H1 (cell line): ENCODE data around the gene RTN3. TPM values are rescaled to one million over a fixed set of nuclear protein-coding genes. Genes with fewer than 3 reads are reported as not detected.
A peak's percentile ranks its signal among the peaks of the same experiment; 100 is the strongest.

Experiments used
- EGR1 ChIP-seq: IDR thresholded peaks from 2 replicates; pipeline ENCODE4 v1.6.1; 2011; ENCODE audit warnings: low read depth, low read length, borderline replicate concordance
- JUND ChIP-seq: IDR thresholded peaks from 2 replicates; pipeline ENCODE4 v1.6.1; 2011; ENCODE audit warnings: mild to moderate bottlenecking, improper control_type of control experiment, low read length
- MAFK ChIP-seq: IDR thresholded peaks from 2 replicates; pipeline ENCODE4 v1.6.1; 2012; ENCODE audit warnings: low read depth, mild to moderate bottlenecking, improper control_type of control experiment, low read length
- SRF ChIP-seq: IDR thresholded peaks from 2 replicates; pipeline ENCODE4 v1.6.1; 2011; ENCODE audit warnings: mild to moderate bottlenecking, low read depth, low read length, moderate library complexity
- polyA plus RNA-seq, 7 experiments: library from polyadenylated mRNA; depleted of rRNA in 3 of 7; stranded (reverse) in 5 of 7; unstranded in 2 of 7; fragments of >200 nt in 5 of 7; fragments of 200-250 nt in 2 of 7; gene quantifications; 1 replicate in 5 of 7; 2 replicates in 1 of 7; 4 replicates in 1 of 7; pipeline versions ENCODE4 v1.2.1 to v1.2.3, GENCODE V29; 2011 to 2013; ENCODE audit warnings: missing spikeins in 2 of 7, mixed read lengths in 2 of 7
- total RNA-seq: library from RNA; stranded (reverse); fragmentation: NEBNext Ultra II Directional; extraction: Animal tissue kit (Norgen Biotek cat#: 25700); gene quantifications from 2 replicates; pipeline ENCODE4 v1.2.1, GENCODE V29; 2021

Gene RTN3
- total and polyA plus RNA-seq, 2 of the 8 experiments (the other 6 are each of a cell fraction or from before 2014, with no cell fraction given), result 160 to 203 TPM

DNA sequence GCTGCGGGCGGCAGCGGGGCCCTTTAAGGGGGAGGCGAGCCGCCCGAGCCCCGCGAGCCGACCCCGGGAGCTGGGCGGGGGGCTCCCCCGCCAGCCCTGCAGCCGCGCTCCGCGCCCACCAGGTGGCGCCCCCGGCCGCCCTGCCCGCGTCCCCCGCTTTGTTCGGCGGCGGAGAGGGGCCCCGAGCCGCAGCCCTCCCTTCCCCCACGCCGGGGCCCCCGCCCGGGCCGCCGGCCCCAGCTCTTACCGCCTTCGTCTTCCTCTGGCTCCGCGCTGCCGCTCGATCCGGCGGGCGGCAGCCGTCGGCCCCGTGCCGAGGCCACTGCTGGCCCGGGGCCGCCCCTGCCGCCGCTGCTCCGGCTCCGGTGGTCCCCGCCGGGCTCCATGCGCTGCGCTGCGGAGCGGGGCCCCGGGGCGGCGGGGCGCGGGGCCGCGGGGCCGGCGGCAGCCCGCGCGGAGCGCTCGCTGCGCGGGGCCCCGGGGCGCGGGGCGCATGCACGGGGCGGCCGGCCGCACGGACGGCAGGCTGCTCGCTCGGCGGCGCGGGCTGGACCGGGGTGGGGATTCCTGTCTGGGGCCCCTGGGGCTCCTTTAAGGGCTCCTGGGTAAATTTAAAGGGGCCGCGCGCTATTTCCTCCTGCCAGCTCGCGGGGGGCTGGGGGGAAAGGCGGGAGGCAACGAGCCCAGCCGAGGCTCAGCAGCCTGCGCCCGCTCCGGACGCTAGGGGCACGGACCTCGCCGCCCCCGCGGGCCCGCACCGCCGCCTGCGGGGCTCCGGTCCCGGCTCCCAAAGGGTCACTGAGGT lies 87.1 kb downstream of the RTN3 start, which contains the start of gene ZFTA (continued):
- TF ChIP-seq MAFK (no peak), EGR1 (peak; percentile 58; the same call in 1 of the 2 replicates), SRF (no peak), JUND (no peak)
